Fibroblast of lung (primary cell): ENCODE data around the gene RBM8A. TPM values are rescaled to one million over a fixed set of nuclear protein-coding genes. Genes with fewer than 3 reads are reported as not detected.
A peak's percentile ranks its signal among the peaks of the same experiment; 100 is the strongest.

Source experiments
- DNase-seq, 2 donors: peaks; one replicate each; pipeline versions ENCODE4 v3.0.0 to v3.0.0-alpha.2; 2010; ENCODE audit warnings: low read depth in 2 of 2
- H2AFZ ChIP-seq: 2 replicates; pipeline ENCODE4 v1.5.1; 2012; ENCODE audit warnings: low read length, control low read depth, inconsistent platforms
- H3K27ac ChIP-seq: 2 replicates; pipeline ENCODE4 v1.5.1; 2011; ENCODE audit warnings: low read length, control low read depth; ENCODE audit not compliant: insufficient read depth
- H3K27me3 ChIP-seq: 2 replicates; pipeline ENCODE4 v1.5.1; 2011; ENCODE audit warnings: mild to moderate bottlenecking, low read length; ENCODE audit not compliant: control insufficient read depth, insufficient read depth
- H3K36me3 ChIP-seq: 2 replicates; pipeline ENCODE4 v1.5.1; 2011; ENCODE audit warnings: low read length; ENCODE audit not compliant: control insufficient read depth, insufficient read depth
- H3K4me1 ChIP-seq: 2 replicates; pipeline ENCODE4 v1.5.1; 2011; ENCODE audit warnings: low read length; ENCODE audit not compliant: control insufficient read depth, insufficient read depth; ENCODE audit errors: extremely low read depth
- H3K4me2 ChIP-seq: 2 replicates; pipeline ENCODE4 v1.5.1; 2011; ENCODE audit warnings: low read length, control low read depth; ENCODE audit not compliant: insufficient read depth; ENCODE audit errors: extremely low read depth
- H3K4me3 ChIP-seq, 4 experiments: fragments of 200-600 bp in 1 of 4; sonication (generic) in 1 of 4; replicated peaks in 1 of 4; 2 replicates each; pipeline ENCODE4 v1.5.1; 2011 to 2016; ENCODE audit warnings: low read length in 4 of 4, low read depth in 3 of 4, mild to moderate bottlenecking in 3 of 4, control low read depth in 2 of 4, inconsistent platforms in 1 of 4, mixed read lengths in 1 of 4; ENCODE audit not compliant: insufficient read depth in 1 of 4; ENCODE audit errors: control extremely low read depth in 1 of 4
- H3K79me2 ChIP-seq: 2 replicates; pipeline ENCODE4 v1.5.1; 2012; ENCODE audit warnings: mild to moderate bottlenecking, low read length, inconsistent platforms; ENCODE audit not compliant: control insufficient read depth, insufficient read depth
- H3K9ac ChIP-seq: 2 replicates; pipeline ENCODE4 v1.5.1; 2011; ENCODE audit warnings: mild to moderate bottlenecking, low read length, control low read depth; ENCODE audit not compliant: insufficient read depth
- H3K9me3 ChIP-seq: 2 replicates; pipeline ENCODE4 v1.5.1; 2012; ENCODE audit warnings: low read depth, low read length; ENCODE audit not compliant: control insufficient read depth, insufficient read depth
- H4K20me1 ChIP-seq: 2 replicates; pipeline ENCODE4 v1.5.1; 2011; ENCODE audit warnings: low read length; ENCODE audit not compliant: control insufficient read depth, insufficient read depth; ENCODE audit errors: extremely low read depth
- CTCF ChIP-seq, 2 donors: IDR thresholded peaks in 1 of 2; conservative IDR thresholded peaks in 1 of 2; 1 replicate in 1 of 2; 2 replicates in 1 of 2; pipeline ENCODE4 v1.5.1; 2011 to 2012; ENCODE audit warnings: low read length in 2 of 2, control low read depth in 1 of 2, inconsistent platforms in 1 of 2, low read depth in 1 of 2, mild to moderate bottlenecking in 1 of 2
- EZH2 ChIP-seq: IDR thresholded peaks from 2 replicates; pipeline ENCODE4 v1.5.1; 2012; ENCODE audit warnings: low read length, control low read depth, mild to moderate bottlenecking; ENCODE audit errors: missing control alignments
- polyA plus RNA-seq, 2 donors: library from polyadenylated mRNA; depleted of rRNA in 1 of 2; stranded (reverse) in 1 of 2; unstranded in 1 of 2; fragments of >200 nt; gene quantifications; 2 replicates each; pipeline ENCODE4 v1.2.1, GENCODE V29; 2011 to 2012; ENCODE audit warnings: missing spikeins in 1 of 2
- total RNA-seq: library from RNA; depleted of rRNA; stranded (reverse); fragments of >200 nt; gene quantifications from 2 replicates; pipeline ENCODE4 v1.2.1, GENCODE V29; 2014

The RBM8A gene
- total and polyA plus RNA-seq, 2 donors (not counting 1 experiment from before 2014, with no cell fraction given) = 56.6 to 137 TPM

- no peak overlapping the region for H2AFZ ChIP-seq
- no peak for DNase-seq
- peaks cover 1% of the 10 kb centered on the region for H3K36me3 ChIP-seq
- H3K79me2 ChIP-seq = peaks cover 2% of the 10 kb centered on the region
- no peaks in the 10 kb centered on the region for H3K9me3 ChIP-seq
- no peaks in the 10 kb centered on the region for H4K20me1 ChIP-seq
- TF ChIP-seq EZH2 (no peak), CTCF (conservative IDR thresholded peaks at IDR 0.05 in 1 of 2, IDR thresholded peaks at IDR 0.05 in 1 of 2; ENCODE audit: low read depth in 1 of 2, low read length in 2 of 2) (no peak)
- peak overlapping the region; percentile 65 to 92 (median 74) for H3K4me3 ChIP-seq
- H3K4me1 ChIP-seq = peaks cover 29% of the 10 kb centered on the region
- H3K9ac ChIP-seq = no peak overlapping the region
- H3K4me2 ChIP-seq = peak overlapping the region; percentile 70
- no peak overlapping the region for H3K27ac ChIP-seq
- H3K27me3 ChIP-seq = no peaks in the 10 kb centered on the region
Measured at GRCh38 chr1:145965119-145965744, 37.9 kb upstream of the RBM8A start.

- peak within 1 kb of the TSS; percentile 94 for H2AFZ ChIP-seq
Measured at GRCh38 chr1:145964328-145965118, 37.2 kb upstream of the RBM8A start, which contains the start of the genes ANKRD34A and POLR3GL. ANKRD34A (minus strand) TSS chr1:145964575; CDS start chr1:145961759, 2,816 bp downstream. POLR3GL (plus strand) TSS chr1:145964690; CDS start chr1:145974866, 10,176 bp downstream.

More at GRCh38 chr1:145964328-145965118, 37.2 kb upstream of the RBM8A start, which contains the start of the genes ANKRD34A and POLR3GL:
- peak within 1 kb of the TSS; percentile 87 for H3K27ac ChIP-seq
- H3K36me3 ChIP-seq = peaks cover 1% of the 10 kb centered on the region
- no peaks in the 10 kb centered on the region for H3K27me3 ChIP-seq
- H3K4me1 ChIP-seq = peaks cover 29% of the 10 kb centered on the region
- H3K4me2 ChIP-seq = peak within 1 kb of the TSS; percentile 82
- H3K9ac ChIP-seq = peak within 1 kb of the TSS; percentile 68
- H4K20me1 ChIP-seq = no peaks in the 10 kb centered on the region
- H3K4me3 ChIP-seq = peak within 1 kb of the TSS; percentile 65 to 92 (median 74)
- peak; percentile 92 to 93 for DNase-seq
- H3K79me2 ChIP-seq = peaks cover 2% of the 10 kb centered on the region
- TF ChIP-seq EZH2 (no peak), CTCF (conservative IDR thresholded peaks at IDR 0.05 in 1 of 2, IDR thresholded peaks at IDR 0.05 in 1 of 2; ENCODE audit: low read depth in 1 of 2, low read length in 2 of 2) (peak in 1 of 2 donors; percentile 11)
- no peaks in the 10 kb centered on the region for H3K9me3 ChIP-seq
